HUES6 (cell line): ENCODE measurements around the gene SYTL2.
"Not testable (repeated sequence)": the region's sequence is repeated elsewhere in the genome, so short reads cannot be mapped to it uniquely, and the experiment has no call there.

Experiments used
- H3K27ac ChIP-seq: 2 replicates; pipeline ENCODE4 v1.7.0; 2013; ENCODE audit warnings: low read depth, mild to moderate bottlenecking, low read length, inconsistent platforms
- H3K27me3 ChIP-seq: 2 replicates; pipeline ENCODE4 v1.6.1; 2013; ENCODE audit warnings: low read length; ENCODE audit not compliant: control insufficient read depth, insufficient read depth
- H3K36me3 ChIP-seq: 2 replicates; pipeline ENCODE4 v1.6.1; 2013; ENCODE audit warnings: low read length; ENCODE audit not compliant: control insufficient read depth, insufficient read depth
- H3K4me1 ChIP-seq: 2 replicates; pipeline ENCODE4 v1.6.1; 2013; ENCODE audit warnings: low read length; ENCODE audit not compliant: control insufficient read depth, insufficient read depth
- H3K4me3 ChIP-seq: 2 replicates; pipeline ENCODE4 v1.5.1; 2013; ENCODE audit warnings: low read depth, low read length
- H3K9ac ChIP-seq: one replicate; pipeline ENCODE4 v1.6.1; 2013; ENCODE audit warnings: mild to moderate bottlenecking, low read length
- H3K9me3 ChIP-seq: 2 replicates; pipeline ENCODE4 v1.6.1; 2013; ENCODE audit warnings: low read depth, low read length; ENCODE audit not compliant: control insufficient read depth, insufficient read depth

The SYTL2 gene

GRCh38 chr11:85810871-85811611 is at the start of gene SYTL2:
SYTL2 (minus strand) TSS chr11:85811141; CDS start chr11:85757725, 53,416 bp downstream.
- Histone ChIP-seq H3K4me1 (peaks cover 6% of the 10 kb centered on the region; the same call in 1 of the 2 replicates), H3K4me3 (peak within 1 kb of the TSS; percentile 85), H3K36me3 (no peaks in the 10 kb centered on the region), H3K27ac (no peak within 1 kb of the TSS), H3K9me3 (no peaks in the 10 kb centered on the region), H3K9ac (peak within 1 kb of the TSS; percentile 29), H3K27me3 (peaks cover 50% of the 10 kb centered on the region)

GRCh38 chr11:85859541-85859940 is 48.6 kb upstream of the SYTL2 start:
- not testable (repeated sequence) for H3K9ac ChIP-seq, H3K27ac ChIP-seq, H3K36me3 ChIP-seq

GRCh38 chr11:85857098-85857497 is 46.2 kb upstream of the SYTL2 start:
- Histone ChIP-seq H3K4me3 (no peak overlapping the region), H3K9ac (no peak overlapping the region), H3K36me3 (no peaks in the 10 kb centered on the region), H3K27me3 (no peaks in the 10 kb centered on the region; the same call in 1 of the 2 replicates), H3K27ac (no peak overlapping the region), H3K9me3 (peaks cover 5% of the 10 kb centered on the region), H3K4me1 (peaks cover 8% of the 10 kb centered on the region; the same call in 1 of the 2 replicates)

More at GRCh38 chr11:85859541-85859940, 48.6 kb upstream of the SYTL2 start:
- H3K4me3 ChIP-seq, H3K27me3 ChIP-seq, H3K4me1 ChIP-seq, H3K9me3 ChIP-seq: not testable (repeated sequence)

GRCh38 chr11:85855341-85855656 is 44.4 kb upstream of the SYTL2 start, which contains the start of gene CCDC83:
CCDC83 (plus strand) TSS chr11:85855383; CDS start chr11:85865124, 9,741 bp downstream.
- Histone ChIP-seq H3K9me3 (peaks cover 15% of the 10 kb centered on the region), H3K27me3 (no peaks in the 10 kb centered on the region; the same call in 1 of the 2 replicates), H3K9ac (peak within 1 kb of the TSS; percentile 89), H3K36me3 (no peaks in the 10 kb centered on the region), H3K4me3 (peak within 1 kb of the TSS; percentile 66), H3K4me1 (peaks cover 8% of the 10 kb centered on the region; the same call in 1 of the 2 replicates), H3K27ac (peak within 1 kb of the TSS; percentile 24)

- H3K4me3 ChIP-seq: peak overlapping the region; percentile 66
- peaks cover 8% of the 10 kb centered on the region; the same call in 1 of the 2 replicates for H3K4me1 ChIP-seq
- H3K27ac ChIP-seq: peak overlapping the region; percentile 24
- peak overlapping the region; percentile 89 for H3K9ac ChIP-seq
- H3K27me3 ChIP-seq: no peaks in the 10 kb centered on the region; the same call in 1 of the 2 replicates
- peaks cover 15% of the 10 kb centered on the region for H3K9me3 ChIP-seq
- H3K36me3 ChIP-seq: no peaks in the 10 kb centered on the region
These were observed 43.8 kb upstream of the SYTL2 start for GRCh38 chr11:85854557-85855340.

- Histone ChIP-seq H3K27ac (peak overlapping the region; percentile 24), H3K4me1 (peaks cover 8% of the 10 kb centered on the region; the same call in 1 of the 2 replicates), H3K9ac (peak overlapping the region; percentile 89)
These were observed 43.2 kb upstream of the SYTL2 start for GRCh38 chr11:85854212-85854556.

GRCh38 chr11:85853541-85853940 is 42.6 kb upstream of the SYTL2 start:
- H3K4me1 ChIP-seq, H3K36me3 ChIP-seq, H3K27ac ChIP-seq, H3K4me3 ChIP-seq, H3K9ac ChIP-seq, H3K27me3 ChIP-seq: not testable (repeated sequence)
- peaks cover 15% of the 10 kb centered on the region for H3K9me3 ChIP-seq

More at GRCh38 chr11:85854212-85854556, 43.2 kb upstream of the SYTL2 start:
- Histone ChIP-seq H3K4me3 (peak overlapping the region; percentile 65), H3K27me3 (no peaks in the 10 kb centered on the region; the same call in 1 of the 2 replicates), H3K9me3 (peaks cover 15% of the 10 kb centered on the region), H3K36me3 (no peaks in the 10 kb centered on the region)

- H3K4me1 ChIP-seq, H3K27ac ChIP-seq, H3K36me3 ChIP-seq, H3K27me3 ChIP-seq, H3K4me3 ChIP-seq, H3K9ac ChIP-seq: not testable (repeated sequence)
- H3K9me3 ChIP-seq: peaks cover 17% of the 10 kb centered on the region
These were observed 41.8 kb upstream of the SYTL2 start for GRCh38 chr11:85852754-85853153.

GRCh38 chr11:85848556-85848955 is 37.6 kb upstream of the SYTL2 start:
- Histone ChIP-seq H3K36me3 (no peaks in the 10 kb centered on the region), H3K27ac (no peak overlapping the region), H3K27me3 (no peaks in the 10 kb centered on the region), H3K9ac (no peak overlapping the region), H3K9me3 (peaks cover 21% of the 10 kb centered on the region), H3K4me3 (no peak overlapping the region), H3K4me1 (no peaks in the 10 kb centered on the region)

- Histone ChIP-seq H3K36me3 (no peaks in the 10 kb centered on the region), H3K27me3 (no peaks in the 10 kb centered on the region), H3K4me1 (no peaks in the 10 kb centered on the region), H3K9me3 (peaks cover 21% of the 10 kb centered on the region), H3K27ac (no peak overlapping the region), H3K9ac (no peak overlapping the region), H3K4me3 (no peak overlapping the region)
These were observed 37.1 kb upstream of the SYTL2 start for GRCh38 chr11:85848006-85848405.

GRCh38 chr11:85847436-85847835 is 36.5 kb upstream of the SYTL2 start:
- Histone ChIP-seq H3K27ac (no peak overlapping the region), H3K4me3 (no peak overlapping the region)

More at GRCh38 chr11:85847436-85847835, 36.5 kb upstream of the SYTL2 start:
- Histone ChIP-seq H3K4me1 (no peaks in the 10 kb centered on the region), H3K9ac (no peak overlapping the region), H3K36me3 (no peaks in the 10 kb centered on the region), H3K9me3 (peaks cover 20% of the 10 kb centered on the region), H3K27me3 (no peaks in the 10 kb centered on the region)
